Adrenal gland (tissue), 5 donors: ENCODE results near the gene CA5B.

ENCODE experiments used
- POLR2A ChIP-seq, 2 donors: fragments of 450-650 bp; IDR thresholded peaks; one replicate each; pipeline ENCODE4 v1.6.1; 2017; ENCODE audit warnings: antibody characterized with exemption in 2 of 2, mild to moderate bottlenecking in 2 of 2, moderate library complexity in 1 of 2
- TF ChIP-seq, protein P1 (sequence below), 6 experiments: fragments of 450-650 bp in 4 of 6; fragments of 200-600 bp in 2 of 6; sonication (generic) in 1 of 6; IDR thresholded peaks; 1 replicate in 5 of 6; 2 replicates in 1 of 6; pipeline versions ENCODE4 v1.5.1 to v1.8.0; 2016 to 2021; ENCODE audit warnings: antibody characterized with exemption in 6 of 6, mild to moderate bottlenecking in 2 of 6, moderate library complexity in 1 of 6
- donor health status: DM: no; HTN: no; CAD: no.

DNA sequence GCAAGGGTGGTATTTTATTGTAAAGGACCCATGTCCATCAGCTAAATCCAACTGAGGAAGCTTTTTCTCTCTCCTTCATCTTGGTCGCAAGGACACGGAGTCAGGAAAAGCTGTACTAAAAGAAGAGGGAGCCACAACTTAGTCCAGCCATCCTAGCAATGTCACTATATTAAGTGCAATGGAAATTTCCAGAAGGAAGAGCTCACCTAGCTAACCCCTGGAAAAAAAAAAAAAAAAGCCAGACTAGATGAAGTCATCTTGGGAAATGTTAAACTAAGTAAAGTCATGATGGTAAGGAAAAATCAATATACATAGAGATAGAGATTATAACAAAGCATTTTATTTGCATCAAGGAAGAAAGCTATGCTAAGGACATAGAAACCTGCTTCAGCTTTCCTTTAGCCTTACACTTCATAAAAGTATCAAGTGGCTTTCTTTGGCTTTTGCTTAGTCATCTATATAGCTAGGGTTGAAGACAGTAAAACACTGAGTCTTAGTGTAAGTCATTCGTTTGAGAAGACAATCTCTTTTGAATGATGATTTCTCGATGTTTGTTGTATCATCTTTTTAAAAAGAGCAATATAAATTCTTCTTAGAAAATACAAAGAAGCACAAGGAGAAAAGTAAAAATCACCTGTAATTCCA is 18.6 kb upstream of the CA5B start:
- TF ChIP-seq, protein P1, sequence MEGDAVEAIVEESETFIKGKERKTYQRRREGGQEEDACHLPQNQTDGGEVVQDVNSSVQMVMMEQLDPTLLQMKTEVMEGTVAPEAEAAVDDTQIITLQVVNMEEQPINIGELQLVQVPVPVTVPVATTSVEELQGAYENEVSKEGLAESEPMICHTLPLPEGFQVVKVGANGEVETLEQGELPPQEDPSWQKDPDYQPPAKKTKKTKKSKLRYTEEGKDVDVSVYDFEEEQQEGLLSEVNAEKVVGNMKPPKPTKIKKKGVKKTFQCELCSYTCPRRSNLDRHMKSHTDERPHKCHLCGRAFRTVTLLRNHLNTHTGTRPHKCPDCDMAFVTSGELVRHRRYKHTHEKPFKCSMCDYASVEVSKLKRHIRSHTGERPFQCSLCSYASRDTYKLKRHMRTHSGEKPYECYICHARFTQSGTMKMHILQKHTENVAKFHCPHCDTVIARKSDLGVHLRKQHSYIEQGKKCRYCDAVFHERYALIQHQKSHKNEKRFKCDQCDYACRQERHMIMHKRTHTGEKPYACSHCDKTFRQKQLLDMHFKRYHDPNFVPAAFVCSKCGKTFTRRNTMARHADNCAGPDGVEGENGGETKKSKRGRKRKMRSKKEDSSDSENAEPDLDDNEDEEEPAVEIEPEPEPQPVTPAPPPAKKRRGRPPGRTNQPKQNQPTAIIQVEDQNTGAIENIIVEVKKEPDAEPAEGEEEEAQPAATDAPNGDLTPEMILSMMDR (IDR thresholded peaks at IDR 0.05) = no peak
- no peak for TF ChIP-seq POLR2A (IDR thresholded peaks at IDR 0.05)
